Activated T-cell treated with anti-CD3 and anti-CD28 coated beads, Interleukin-2, amount 50 U/mL, for 24 hours (primary cell): ENCODE data around the gene C10orf53.

Source experiments
- DNase-seq: peaks from one replicate; pipeline ENCODE4 v3.0.0-alpha.2; 2020
- H3K27ac Mint-ChIP-seq: 2 replicates; pipeline ENCODE4 v1.8.0; 2020; ENCODE audit warnings: mild to moderate bottlenecking, mixed read lengths
- H3K27me3 Mint-ChIP-seq: 2 replicates; pipeline ENCODE4 v1.8.0; 2020; ENCODE audit warnings: mixed read lengths
- H3K36me3 Mint-ChIP-seq: 2 replicates; pipeline ENCODE4 v1.8.0; 2020; ENCODE audit warnings: low read depth, mixed read lengths
- H3K4me1 Mint-ChIP-seq: 2 replicates; pipeline ENCODE4 v1.8.0; 2020; ENCODE audit warnings: low read depth, mixed read lengths
- H3K4me3 Mint-ChIP-seq: 2 replicates; pipeline ENCODE4 v1.8.0; 2020; ENCODE audit warnings: mild to moderate bottlenecking, moderate library complexity, mixed read lengths
- H3K9me3 Mint-ChIP-seq: 2 replicates; pipeline ENCODE4 v1.8.0; 2020; ENCODE audit warnings: mixed read lengths

The C10orf53 gene

GRCh38 chr10:49679480-49679893 is at the start of gene C10orf53:
Gene C10orf53 (plus strand): TSS chr10:49679651. CDS start chr10:49679698, 47 bp downstream.
- Mint-ChIP-seq H3K4me1 (peaks cover 5% of the 10 kb centered on the region), H3K27me3 (peaks cover 54% of the 10 kb centered on the region), H3K9me3 (peaks cover 30% of the 10 kb centered on the region), H3K4me3 (no peak within 1 kb of the TSS), H3K36me3 (no peaks in the 10 kb centered on the region), H3K27ac (no peak within 1 kb of the TSS)
- DNase-seq, result peak; percentile 39

- Mint-ChIP-seq H3K4me1 (no peaks in the 10 kb centered on the region), H3K9me3 (no peaks in the 10 kb centered on the region), H3K27ac (no peak overlapping the region), H3K36me3 (no peaks in the 10 kb centered on the region), H3K4me3 (no peak overlapping the region), H3K27me3 (no peaks in the 10 kb centered on the region)
- DNase-seq, result peak; percentile 7
Observed at GRCh38 chr10:49631975-49632374, 47.5 kb upstream of the C10orf53 start.

- DNase-seq, result no peak
- Mint-ChIP-seq H3K9me3 (no peaks in the 10 kb centered on the region), H3K27me3 (no peaks in the 10 kb centered on the region), H3K4me1 (no peaks in the 10 kb centered on the region), H3K36me3 (no peaks in the 10 kb centered on the region), H3K4me3 (no peak overlapping the region), H3K27ac (no peak overlapping the region)
Observed at GRCh38 chr10:49632406-49633317, 46.8 kb upstream of the C10orf53 start.

- DNase-seq, result no peak
- no peaks in the 10 kb centered on the region for H3K36me3 Mint-ChIP-seq
- no peaks in the 10 kb centered on the region for H3K4me1 Mint-ChIP-seq
- no peak overlapping the region for H3K4me3 Mint-ChIP-seq
- H3K9me3 Mint-ChIP-seq, result no peaks in the 10 kb centered on the region
- H3K27me3 Mint-ChIP-seq, result no peaks in the 10 kb centered on the region
- H3K27ac Mint-ChIP-seq, result no peak overlapping the region
Observed at GRCh38 chr10:49633327-49634068, 46.0 kb upstream of the C10orf53 start.

- Mint-ChIP-seq H3K36me3 (no peaks in the 10 kb centered on the region), H3K4me1 (no peaks in the 10 kb centered on the region), H3K9me3 (no peaks in the 10 kb centered on the region), H3K27me3 (no peaks in the 10 kb centered on the region), H3K4me3 (no peak overlapping the region), H3K27ac (no peak overlapping the region)
- DNase-seq, result no peak
Observed at GRCh38 chr10:49634069-49634660, 45.3 kb upstream of the C10orf53 start.

- Mint-ChIP-seq H3K9me3 (no peaks in the 10 kb centered on the region), H3K27me3 (peaks cover 32% of the 10 kb centered on the region), H3K4me3 (no peak overlapping the region), H3K36me3 (no peaks in the 10 kb centered on the region), H3K27ac (no peak overlapping the region), H3K4me1 (no peaks in the 10 kb centered on the region)
- DNase-seq, result no peak
Observed at GRCh38 chr10:49642311-49642710, 37.1 kb upstream of the C10orf53 start.

GRCh38 chr10:49643241-49644034 is 36.0 kb upstream of the C10orf53 start:
- no peaks in the 10 kb centered on the region for H3K36me3 Mint-ChIP-seq
- DNase-seq, result no peak
- H3K4me3 Mint-ChIP-seq, result no peak overlapping the region
- H3K27me3 Mint-ChIP-seq, result peaks cover 32% of the 10 kb centered on the region
- no peak overlapping the region for H3K27ac Mint-ChIP-seq
- no peaks in the 10 kb centered on the region for H3K4me1 Mint-ChIP-seq
- no peaks in the 10 kb centered on the region for H3K9me3 Mint-ChIP-seq

GRCh38 chr10:49644035-49644646 is 35.3 kb upstream of the C10orf53 start:
- no peaks in the 10 kb centered on the region for H3K36me3 Mint-ChIP-seq
- no peaks in the 10 kb centered on the region for H3K9me3 Mint-ChIP-seq
- peaks cover 32% of the 10 kb centered on the region for H3K27me3 Mint-ChIP-seq
- H3K4me1 Mint-ChIP-seq, result peaks cover 3% of the 10 kb centered on the region
- H3K27ac Mint-ChIP-seq, result no peak overlapping the region
- H3K4me3 Mint-ChIP-seq, result no peak overlapping the region
- no peak for DNase-seq

- DNase-seq, result no peak
- Mint-ChIP-seq H3K36me3 (no peaks in the 10 kb centered on the region), H3K27ac (no peak overlapping the region), H3K4me3 (no peak overlapping the region), H3K9me3 (no peaks in the 10 kb centered on the region), H3K4me1 (peaks cover 11% of the 10 kb centered on the region), H3K27me3 (peaks cover 29% of the 10 kb centered on the region)
Observed at GRCh38 chr10:49645417-49645816, 34.0 kb upstream of the C10orf53 start.

- H3K9me3 Mint-ChIP-seq, result no peaks in the 10 kb centered on the region
- H3K4me3 Mint-ChIP-seq, result no peak overlapping the region
- H3K27ac Mint-ChIP-seq, result no peak overlapping the region
- H3K4me1 Mint-ChIP-seq, result peaks cover 11% of the 10 kb centered on the region
- H3K36me3 Mint-ChIP-seq, result no peaks in the 10 kb centered on the region
- H3K27me3 Mint-ChIP-seq, result peaks cover 29% of the 10 kb centered on the region
- no peak for DNase-seq
Observed at GRCh38 chr10:49645871-49646870, 33.3 kb upstream of the C10orf53 start.

- no peaks in the 10 kb centered on the region for H3K36me3 Mint-ChIP-seq
- H3K27me3 Mint-ChIP-seq, result peaks cover 30% of the 10 kb centered on the region
- no peaks in the 10 kb centered on the region for H3K9me3 Mint-ChIP-seq
- no peak overlapping the region for H3K4me3 Mint-ChIP-seq
- H3K27ac Mint-ChIP-seq, result no peak overlapping the region
- peaks cover 11% of the 10 kb centered on the region for H3K4me1 Mint-ChIP-seq
- DNase-seq, result no peak
Observed at GRCh38 chr10:49647554-49647953, 31.9 kb upstream of the C10orf53 start.

- peaks cover 11% of the 10 kb centered on the region for H3K4me1 Mint-ChIP-seq
- no peaks in the 10 kb centered on the region for H3K9me3 Mint-ChIP-seq
- DNase-seq, result no peak
- H3K27ac Mint-ChIP-seq, result no peak overlapping the region
- no peak overlapping the region for H3K4me3 Mint-ChIP-seq
- H3K27me3 Mint-ChIP-seq, result peaks cover 31% of the 10 kb centered on the region
- no peaks in the 10 kb centered on the region for H3K36me3 Mint-ChIP-seq
Observed at GRCh38 chr10:49647985-49648795, 31.3 kb upstream of the C10orf53 start.
